ENCODE data around the gene LSM7. TPM values are rescaled to one million over a fixed set of nuclear protein-coding genes. Genes with fewer than 3 reads are reported as not detected.
A peak's percentile ranks its signal among the peaks of the same experiment; 100 is the strongest.

The LSM7 gene
- total and polyA plus RNA-seq, 9 donors = 31.8 to 196 (median 79.6) TPM

DNA sequence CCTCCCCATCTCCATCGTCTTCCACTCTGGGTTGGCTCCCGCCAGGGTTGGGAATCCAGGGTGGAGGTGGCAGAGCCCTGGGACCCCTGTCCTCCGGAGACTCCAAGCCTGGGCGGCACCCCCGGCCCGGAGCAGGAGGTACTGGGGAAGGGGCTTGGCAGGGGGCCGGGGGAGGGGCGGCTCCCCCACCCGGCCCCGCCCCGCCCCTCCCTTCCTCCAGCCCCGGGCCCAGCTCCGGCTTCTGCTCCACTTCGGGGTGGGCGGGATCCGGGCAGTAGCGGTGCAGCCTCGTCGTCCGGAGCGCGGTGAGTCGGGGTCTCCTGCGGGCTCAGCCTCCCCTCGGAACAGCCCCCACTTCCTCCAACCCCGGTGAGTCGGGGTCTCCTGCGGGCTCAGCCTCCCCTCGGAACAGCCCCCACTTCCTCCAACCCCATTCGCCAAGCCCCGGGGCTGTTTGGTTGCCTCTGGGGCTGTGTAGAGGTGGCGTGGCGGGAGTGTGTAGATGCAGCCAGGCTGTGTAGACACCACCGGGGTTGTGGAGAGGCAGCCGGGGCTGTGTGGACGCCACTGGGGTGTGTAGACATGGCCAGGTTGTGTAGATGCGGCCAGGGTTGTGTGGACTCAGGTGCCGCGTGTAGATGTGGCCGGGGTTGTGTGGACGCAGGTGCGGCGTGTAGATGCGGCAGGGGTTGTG is 31.8 kb upstream of the LSM7 start, which contains the start of gene TMPRSS9:
TMPRSS9 (plus strand) TSS at position 274 of the 694 bp plus-strand sequence. CDS start 29,521 bp downstream, outside the sequence.
- H3K27me3 ChIP-seq = no peaks in the 10 kb centered on the region
- H3K36me3 ChIP-seq = no peaks in the 10 kb centered on the region
- H3K9me3 ChIP-seq = no peaks in the 10 kb centered on the region
- WGBS, 3 donors = 15 to 24% (median 18%) methylated on average over 38 to 44 of the region's 44 CpGs
- no peak within 1 kb of the TSS for H3K27ac ChIP-seq
- no peak within 1 kb of the TSS for H3K4me3 ChIP-seq
- no peaks in the 10 kb centered on the region for H3K4me1 ChIP-seq (ENCODE audit: insufficient read depth)
- TF ChIP-seq, protein P1, sequence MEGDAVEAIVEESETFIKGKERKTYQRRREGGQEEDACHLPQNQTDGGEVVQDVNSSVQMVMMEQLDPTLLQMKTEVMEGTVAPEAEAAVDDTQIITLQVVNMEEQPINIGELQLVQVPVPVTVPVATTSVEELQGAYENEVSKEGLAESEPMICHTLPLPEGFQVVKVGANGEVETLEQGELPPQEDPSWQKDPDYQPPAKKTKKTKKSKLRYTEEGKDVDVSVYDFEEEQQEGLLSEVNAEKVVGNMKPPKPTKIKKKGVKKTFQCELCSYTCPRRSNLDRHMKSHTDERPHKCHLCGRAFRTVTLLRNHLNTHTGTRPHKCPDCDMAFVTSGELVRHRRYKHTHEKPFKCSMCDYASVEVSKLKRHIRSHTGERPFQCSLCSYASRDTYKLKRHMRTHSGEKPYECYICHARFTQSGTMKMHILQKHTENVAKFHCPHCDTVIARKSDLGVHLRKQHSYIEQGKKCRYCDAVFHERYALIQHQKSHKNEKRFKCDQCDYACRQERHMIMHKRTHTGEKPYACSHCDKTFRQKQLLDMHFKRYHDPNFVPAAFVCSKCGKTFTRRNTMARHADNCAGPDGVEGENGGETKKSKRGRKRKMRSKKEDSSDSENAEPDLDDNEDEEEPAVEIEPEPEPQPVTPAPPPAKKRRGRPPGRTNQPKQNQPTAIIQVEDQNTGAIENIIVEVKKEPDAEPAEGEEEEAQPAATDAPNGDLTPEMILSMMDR (IDR thresholded peaks at IDR 0.05) = no peak
- TF ChIP-seq POLR2A (IDR thresholded peaks at IDR 0.05) = no peak
- no peak for TF ChIP-seq EP300 (IDR thresholded peaks at IDR 0.05)
- peak in 1 of 5 donors; percentile 16 for DNase-seq
- intact Hi-C loops (cut with DNase I) = no loop called here

DNA sequence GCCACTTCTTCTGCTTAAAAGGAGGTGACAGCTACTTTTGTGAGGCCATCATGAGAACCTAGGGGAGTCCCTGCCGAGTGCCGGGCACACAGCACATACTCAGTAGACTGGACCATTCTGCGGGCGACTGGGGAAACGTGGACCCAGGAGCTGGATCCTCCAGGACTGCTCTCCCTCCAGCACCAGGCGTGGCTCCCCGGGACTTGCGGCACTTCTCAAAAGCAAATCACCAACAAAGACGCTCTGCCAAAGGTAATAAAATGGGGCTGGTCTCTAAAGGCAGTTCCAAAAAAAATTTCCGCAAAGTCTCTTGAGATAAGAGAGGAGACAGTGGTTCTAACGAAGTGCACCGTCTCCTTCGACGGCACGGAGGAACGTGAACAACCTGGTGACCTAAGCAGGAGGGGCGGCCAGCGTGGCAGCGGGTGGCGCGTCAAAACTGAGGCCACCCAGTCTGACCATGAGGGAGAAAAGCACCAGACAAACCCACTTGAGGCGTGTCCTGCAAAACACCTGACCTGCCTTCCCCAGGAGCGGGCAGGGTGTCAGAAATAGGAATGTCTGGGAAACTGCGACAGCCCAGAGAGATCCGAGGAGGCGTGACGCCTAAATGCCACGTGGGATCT is 30.3 kb upstream of the LSM7 start:
- H3K27ac ChIP-seq = no peak overlapping the region
- DNase-seq = no peak
- H3K27me3 ChIP-seq = no peaks in the 10 kb centered on the region
- H3K36me3 ChIP-seq = no peaks in the 10 kb centered on the region
- intact Hi-C loops (cut with DNase I) = no loop called here
- H3K4me3 ChIP-seq = no peak overlapping the region
- WGBS, 3 donors = 53 to 66% (median 63%) methylated on average over 28 of the region's 28 CpGs
- TF ChIP-seq EP300 (IDR thresholded peaks at IDR 0.05) (no peak), POLR2A (IDR thresholded peaks at IDR 0.05) (no peak)
- TF ChIP-seq, protein P1 (IDR thresholded peaks at IDR 0.05) = no peak
- no peaks in the 10 kb centered on the region for H3K9me3 ChIP-seq
- H3K4me1 ChIP-seq (ENCODE audit: insufficient read depth) = no peaks in the 10 kb centered on the region

DNA sequence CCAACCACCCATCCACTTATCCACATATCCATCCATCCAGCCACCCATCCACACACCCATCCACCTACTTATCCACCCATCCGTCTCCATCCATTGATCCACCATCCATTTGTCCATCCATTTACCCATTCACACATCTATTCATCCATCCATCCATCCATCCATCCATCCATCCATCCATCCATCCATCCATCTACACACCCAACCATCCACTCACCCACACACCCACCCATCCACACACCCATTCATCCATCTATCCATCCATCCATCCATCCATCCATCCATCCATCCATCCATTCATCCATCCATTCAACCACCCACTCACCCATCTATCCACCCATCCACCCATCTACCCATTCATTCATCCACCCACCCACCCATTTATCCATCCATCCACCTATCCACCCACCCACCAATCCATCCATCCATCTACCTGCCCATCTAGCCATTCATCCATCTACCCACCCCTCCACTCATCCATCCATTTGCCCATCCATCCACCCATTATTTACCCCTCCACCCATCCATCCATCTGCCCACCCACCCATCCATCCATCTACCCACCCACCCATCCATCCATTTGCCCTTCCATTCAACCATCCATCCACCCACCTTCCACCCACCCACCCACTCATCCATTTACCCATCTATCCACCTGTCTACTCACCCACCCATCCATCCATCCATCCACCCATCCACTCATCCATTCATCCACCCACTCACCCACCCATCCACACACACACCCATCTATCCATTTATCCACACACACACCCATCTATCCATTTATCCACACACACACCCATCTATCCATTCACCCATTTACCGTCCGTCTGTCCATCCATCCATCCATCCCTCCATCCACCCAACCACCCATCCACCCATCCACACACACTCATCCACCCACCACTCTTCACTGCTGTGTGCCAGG is 29.2 kb upstream of the LSM7 start:
- no peaks in the 10 kb centered on the region for H3K36me3 ChIP-seq
- WGBS, 3 donors = 92 to 97% (median 92%) methylated on average over 3 of the region's 3 CpGs
- intact Hi-C loops (cut with DNase I) = no loop called here
- no peak overlapping the region for H3K4me3 ChIP-seq
- no peak overlapping the region for H3K27ac ChIP-seq
- TF ChIP-seq, protein P1 (IDR thresholded peaks at IDR 0.05) = no peak
- no peak for TF ChIP-seq EP300 (IDR thresholded peaks at IDR 0.05)
- no peak for TF ChIP-seq POLR2A (IDR thresholded peaks at IDR 0.05)
- no peak for DNase-seq
- H3K27me3 ChIP-seq = no peaks in the 10 kb centered on the region
- no peaks in the 10 kb centered on the region for H3K4me1 ChIP-seq (ENCODE audit: insufficient read depth)
- H3K9me3 ChIP-seq = no peaks in the 10 kb centered on the region

DNA sequence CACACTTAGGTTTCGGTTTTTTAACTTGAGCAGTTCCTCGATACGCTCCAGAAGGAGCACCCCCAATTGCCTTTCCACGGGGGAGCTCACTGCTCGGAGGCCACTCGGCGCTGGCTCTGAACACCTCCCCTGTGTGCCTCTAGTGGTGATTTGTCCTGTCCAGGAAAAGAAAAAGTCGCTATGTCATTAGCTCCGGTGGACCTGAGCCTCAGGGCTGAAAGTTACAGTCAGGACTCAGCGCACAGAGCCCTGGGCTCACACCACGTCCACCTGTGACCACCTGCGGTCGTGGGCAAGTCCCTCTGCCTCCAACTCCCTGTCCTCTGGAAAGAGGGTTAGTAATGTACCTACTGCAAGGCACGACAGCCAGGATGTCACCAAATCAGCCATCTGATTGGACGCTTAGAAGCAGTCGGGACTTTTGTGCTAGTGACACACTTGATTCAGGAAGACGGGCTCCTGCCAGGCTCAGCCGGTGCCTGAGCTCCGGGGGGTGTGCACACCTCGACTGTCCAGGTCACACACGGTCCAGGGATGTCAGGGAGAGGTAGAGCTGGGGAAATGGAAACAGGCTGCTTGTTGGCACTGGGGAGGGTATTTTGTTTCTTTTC is 27.8 kb upstream of the LSM7 start:
- peak in 1 of 5 donors; percentile 14 for DNase-seq
- no peak overlapping the region for H3K27ac ChIP-seq
- TF ChIP-seq, protein P1 (IDR thresholded peaks at IDR 0.05) = no peak
- TF ChIP-seq POLR2A (IDR thresholded peaks at IDR 0.05) = no peak
- TF ChIP-seq EP300 (IDR thresholded peaks at IDR 0.05) = no peak
- no peaks in the 10 kb centered on the region for H3K9me3 ChIP-seq
- H3K4me3 ChIP-seq = no peak overlapping the region
- H3K36me3 ChIP-seq = no peaks in the 10 kb centered on the region
- no peaks in the 10 kb centered on the region for H3K27me3 ChIP-seq
- 74 to 86% (median 79%) methylated on average over 21 of the region's 21 CpGs for WGBS, 3 donors
- no peaks in the 10 kb centered on the region for H3K4me1 ChIP-seq (ENCODE audit: insufficient read depth)
- intact Hi-C loops (cut with DNase I) = no loop called here
